ENCODE measurements around the gene IL1RL2.

DNA sequence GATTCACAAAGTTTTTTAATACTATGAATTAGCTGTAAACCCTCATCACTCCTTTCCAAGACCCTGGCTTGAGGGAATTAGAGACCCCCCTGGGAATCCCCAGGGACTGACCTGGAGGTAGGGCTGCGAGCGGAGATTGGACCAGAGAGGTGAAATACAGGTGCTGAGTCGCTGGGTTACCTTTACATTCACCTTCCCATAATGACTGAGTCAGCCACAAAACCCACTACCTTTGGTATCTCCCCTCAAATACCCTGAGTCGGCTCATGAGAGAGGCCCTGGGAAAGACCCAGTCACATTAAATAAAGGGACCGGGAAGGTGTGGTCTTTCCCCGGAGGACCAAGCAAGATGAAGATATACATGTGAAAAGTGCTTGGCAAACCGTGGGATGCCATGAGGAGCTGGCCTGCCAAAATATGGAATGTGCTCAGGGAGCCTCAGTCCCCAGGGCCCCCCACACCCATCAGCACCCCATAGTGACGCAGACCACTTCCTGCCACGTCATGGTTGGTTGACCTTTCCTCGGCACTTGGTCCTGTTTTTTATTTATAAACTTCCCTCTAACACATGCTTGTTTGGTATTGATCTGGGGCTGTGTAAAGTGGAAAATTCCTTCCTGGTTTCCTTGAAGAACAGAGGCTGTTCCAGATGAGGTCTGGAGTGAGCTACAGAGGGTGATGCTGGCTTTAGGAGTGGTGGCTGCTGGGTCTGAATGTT, 51.4 kb downstream of the IL1RL2 start:
- TF ChIP-seq CTCF (IDR thresholded peaks at IDR 0.05; ENCODE audit: low read depth, low read length, missing input control) = no peak
- no peak for TF ChIP-seq GABPA (IDR thresholded peaks at IDR 0.05 in 1 of 2, conservative IDR thresholded peaks at IDR 0.05 in 1 of 2)
- TF ChIP-seq, protein P1, sequence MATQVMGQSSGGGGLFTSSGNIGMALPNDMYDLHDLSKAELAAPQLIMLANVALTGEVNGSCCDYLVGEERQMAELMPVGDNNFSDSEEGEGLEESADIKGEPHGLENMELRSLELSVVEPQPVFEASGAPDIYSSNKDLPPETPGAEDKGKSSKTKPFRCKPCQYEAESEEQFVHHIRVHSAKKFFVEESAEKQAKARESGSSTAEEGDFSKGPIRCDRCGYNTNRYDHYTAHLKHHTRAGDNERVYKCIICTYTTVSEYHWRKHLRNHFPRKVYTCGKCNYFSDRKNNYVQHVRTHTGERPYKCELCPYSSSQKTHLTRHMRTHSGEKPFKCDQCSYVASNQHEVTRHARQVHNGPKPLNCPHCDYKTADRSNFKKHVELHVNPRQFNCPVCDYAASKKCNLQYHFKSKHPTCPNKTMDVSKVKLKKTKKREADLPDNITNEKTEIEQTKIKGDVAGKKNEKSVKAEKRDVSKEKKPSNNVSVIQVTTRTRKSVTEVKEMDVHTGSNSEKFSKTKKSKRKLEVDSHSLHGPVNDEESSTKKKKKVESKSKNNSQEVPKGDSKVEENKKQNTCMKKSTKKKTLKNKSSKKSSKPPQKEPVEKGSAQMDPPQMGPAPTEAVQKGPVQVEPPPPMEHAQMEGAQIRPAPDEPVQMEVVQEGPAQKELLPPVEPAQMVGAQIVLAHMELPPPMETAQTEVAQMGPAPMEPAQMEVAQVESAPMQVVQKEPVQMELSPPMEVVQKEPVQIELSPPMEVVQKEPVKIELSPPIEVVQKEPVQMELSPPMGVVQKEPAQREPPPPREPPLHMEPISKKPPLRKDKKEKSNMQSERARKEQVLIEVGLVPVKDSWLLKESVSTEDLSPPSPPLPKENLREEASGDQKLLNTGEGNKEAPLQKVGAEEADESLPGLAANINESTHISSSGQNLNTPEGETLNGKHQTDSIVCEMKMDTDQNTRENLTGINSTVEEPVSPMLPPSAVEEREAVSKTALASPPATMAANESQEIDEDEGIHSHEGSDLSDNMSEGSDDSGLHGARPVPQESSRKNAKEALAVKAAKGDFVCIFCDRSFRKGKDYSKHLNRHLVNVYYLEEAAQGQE (IDR thresholded peaks at IDR 0.05) = no peak
- TF ChIP-seq RAD21 (IDR thresholded peaks at IDR 0.05) = peak in 1 of 2 donors; percentile 18
- TF ChIP-seq, protein P2, sequence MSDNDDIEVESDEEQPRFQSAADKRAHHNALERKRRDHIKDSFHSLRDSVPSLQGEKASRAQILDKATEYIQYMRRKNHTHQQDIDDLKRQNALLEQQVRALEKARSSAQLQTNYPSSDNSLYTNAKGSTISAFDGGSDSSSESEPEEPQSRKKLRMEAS (IDR thresholded peaks at IDR 0.05) = no peak
- TF ChIP-seq HNF4A (conservative IDR thresholded peaks at IDR 0.05) = no peak
- TF ChIP-seq TAF1 (conservative IDR thresholded peaks at IDR 0.05) = no peak
- TF ChIP-seq, protein P3, sequence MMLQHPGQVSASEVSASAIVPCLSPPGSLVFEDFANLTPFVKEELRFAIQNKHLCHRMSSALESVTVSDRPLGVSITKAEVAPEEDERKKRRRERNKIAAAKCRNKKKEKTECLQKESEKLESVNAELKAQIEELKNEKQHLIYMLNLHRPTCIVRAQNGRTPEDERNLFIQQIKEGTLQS (IDR thresholded peaks at IDR 0.05) = no peak
- TF ChIP-seq EGR1 (IDR thresholded peaks at IDR 0.05; ENCODE audit: low read depth in 2 of 2) = no peak
- TF ChIP-seq, protein P4, sequence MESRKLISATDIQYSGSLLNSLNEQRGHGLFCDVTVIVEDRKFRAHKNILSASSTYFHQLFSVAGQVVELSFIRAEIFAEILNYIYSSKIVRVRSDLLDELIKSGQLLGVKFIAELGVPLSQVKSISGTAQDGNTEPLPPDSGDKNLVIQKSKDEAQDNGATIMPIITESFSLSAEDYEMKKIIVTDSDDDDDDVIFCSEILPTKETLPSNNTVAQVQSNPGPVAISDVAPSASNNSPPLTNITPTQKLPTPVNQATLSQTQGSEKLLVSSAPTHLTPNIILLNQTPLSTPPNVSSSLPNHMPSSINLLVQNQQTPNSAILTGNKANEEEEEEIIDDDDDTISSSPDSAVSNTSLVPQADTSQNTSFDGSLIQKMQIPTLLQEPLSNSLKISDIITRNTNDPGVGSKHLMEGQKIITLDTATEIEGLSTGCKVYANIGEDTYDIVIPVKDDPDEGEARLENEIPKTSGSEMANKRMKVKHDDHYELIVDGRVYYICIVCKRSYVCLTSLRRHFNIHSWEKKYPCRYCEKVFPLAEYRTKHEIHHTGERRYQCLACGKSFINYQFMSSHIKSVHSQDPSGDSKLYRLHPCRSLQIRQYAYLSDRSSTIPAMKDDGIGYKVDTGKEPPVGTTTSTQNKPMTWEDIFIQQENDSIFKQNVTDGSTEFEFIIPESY (IDR thresholded peaks at IDR 0.05) = no peak
- no peak for TF ChIP-seq YY1 (IDR thresholded peaks at IDR 0.05)
